ENCODE results near the gene TPCN1. TPM values are rescaled to one million over a fixed set of nuclear protein-coding genes. Genes with fewer than 3 reads are reported as not detected.

The TPCN1 gene
- total RNA-seq, 1 donor from 2014 or later = 27.9 TPM

GRCh38 chr12:113238309-113238708 is 17.0 kb downstream of the TPCN1 start:
- no peaks in the 10 kb centered on the region for H3K9me3 ChIP-seq (ENCODE audit: insufficient read depth, low read depth, low read length)
- FAIRE-seq (no peak), DNase-seq (ENCODE audit: low read depth) (no peak)
- H3K27ac Mint-ChIP-seq (ENCODE audit: unreplicated experiment) = no peak overlapping the region
- H3K36me3 ChIP-seq (ENCODE audit: insufficient read depth, low read length) = no peaks in the 10 kb centered on the region
- H3K9ac ChIP-seq (ENCODE audit: low read length) = no peak overlapping the region
- H3K27me3 ChIP-seq (ENCODE audit: insufficient read depth, low read length) = no peaks in the 10 kb centered on the region
- H3K79me2 ChIP-seq (ENCODE audit: insufficient read depth, low read length) = no peaks in the 10 kb centered on the region
- peaks cover 25% of the 10 kb centered on the region for H3K36me3 Mint-ChIP-seq (ENCODE audit: low read depth, unreplicated experiment)
- no peak overlapping the region for H3K4me3 ChIP-seq (ENCODE audit: insufficient read depth, low read depth, low read length)
- no peak overlapping the region for H3K4me3 Mint-ChIP-seq (ENCODE audit: unreplicated experiment)
- no peak overlapping the region for H3K4me2 ChIP-seq (ENCODE audit: low read length)
- H4K20me1 ChIP-seq (ENCODE audit: insufficient read depth, low read length) = no peaks in the 10 kb centered on the region
- H3K27ac ChIP-seq (ENCODE audit: low read depth, low read length) = no peak overlapping the region
- H3K27me3 Mint-ChIP-seq (ENCODE audit: low read depth, unreplicated experiment) = no peaks in the 10 kb centered on the region
- no peak overlapping the region for H2AFZ ChIP-seq (ENCODE audit: low read depth, low read length)
- peaks cover 13% of the 10 kb centered on the region for H3K4me1 Mint-ChIP-seq (ENCODE audit: low read depth, unreplicated experiment)
- TF ChIP-seq CTCF (IDR thresholded peaks at IDR 0.05; ENCODE audit: insufficient read depth, low read depth, low read length) (no peak), EZH2 (IDR thresholded peaks at IDR 0.05; ENCODE audit: insufficient read depth, low read length) (no peak)
- no peaks in the 10 kb centered on the region for H3K9me3 Mint-ChIP-seq (ENCODE audit: unreplicated experiment)
- peaks cover 29% of the 10 kb centered on the region for H3K4me1 ChIP-seq (ENCODE audit: insufficient read depth, low read length)

DNA sequence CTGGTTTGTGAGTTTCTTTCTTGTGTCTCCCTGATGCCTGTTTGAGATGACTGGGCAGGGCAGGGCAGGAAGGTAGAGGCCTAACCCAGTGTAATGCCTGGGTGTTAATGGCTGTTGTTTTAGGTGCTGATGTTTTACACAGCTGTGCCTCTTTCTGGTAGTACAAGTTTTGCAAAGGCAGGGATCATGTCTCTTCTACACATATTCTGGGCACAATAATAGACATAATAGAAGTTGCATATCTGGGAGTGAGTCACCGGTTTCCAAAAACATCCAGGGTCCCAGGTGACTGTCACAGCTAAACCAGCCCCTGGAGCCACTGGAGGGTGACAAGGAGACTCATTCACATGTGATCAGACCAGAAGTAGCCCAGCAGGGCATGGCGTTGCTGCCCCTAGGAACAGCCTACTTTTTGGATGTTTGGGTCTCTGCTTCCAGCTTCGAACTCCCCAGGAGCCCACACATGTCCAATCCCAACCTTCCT is 18.1 kb downstream of the TPCN1 start:
- Histone ChIP-seq H3K36me3 (ENCODE audit: insufficient read depth, low read length) (no peaks in the 10 kb centered on the region), H4K20me1 (ENCODE audit: insufficient read depth, low read length) (no peaks in the 10 kb centered on the region), H3K9me3 (ENCODE audit: insufficient read depth, low read depth, low read length) (no peaks in the 10 kb centered on the region), H3K4me3 (ENCODE audit: insufficient read depth, low read depth, low read length) (no peak overlapping the region), H3K9ac (ENCODE audit: low read length) (no peak overlapping the region), H2AFZ (ENCODE audit: low read depth, low read length) (no peak overlapping the region), H3K79me2 (ENCODE audit: insufficient read depth, low read length) (no peaks in the 10 kb centered on the region), H3K4me1 (ENCODE audit: insufficient read depth, low read length) (peaks cover 31% of the 10 kb centered on the region), H3K27ac (ENCODE audit: low read depth, low read length) (no peak overlapping the region), H3K4me2 (ENCODE audit: low read length) (no peak overlapping the region), H3K27me3 (ENCODE audit: insufficient read depth, low read length) (no peaks in the 10 kb centered on the region)
- DNase-seq (ENCODE audit: low read depth) (no peak), FAIRE-seq (no peak)
- H3K4me3 Mint-ChIP-seq (ENCODE audit: unreplicated experiment) = no peak overlapping the region
- TF ChIP-seq EZH2 (IDR thresholded peaks at IDR 0.05; ENCODE audit: insufficient read depth, low read length) (no peak), CTCF (IDR thresholded peaks at IDR 0.05; ENCODE audit: insufficient read depth, low read depth, low read length) (no peak)
- H3K27ac Mint-ChIP-seq (ENCODE audit: unreplicated experiment) = no peak overlapping the region
- no peaks in the 10 kb centered on the region for H3K9me3 Mint-ChIP-seq (ENCODE audit: unreplicated experiment)
- H3K27me3 Mint-ChIP-seq (ENCODE audit: low read depth, unreplicated experiment) = no peaks in the 10 kb centered on the region
- peaks cover 13% of the 10 kb centered on the region for H3K4me1 Mint-ChIP-seq (ENCODE audit: low read depth, unreplicated experiment)
- H3K36me3 Mint-ChIP-seq (ENCODE audit: low read depth, unreplicated experiment) = peaks cover 17% of the 10 kb centered on the region

- no peak overlapping the region for H3K4me3 Mint-ChIP-seq (ENCODE audit: unreplicated experiment)
- Histone ChIP-seq H3K79me2 (ENCODE audit: insufficient read depth, low read length) (peaks cover 3% of the 10 kb centered on the region), H3K4me1 (ENCODE audit: insufficient read depth, low read length) (peaks cover 31% of the 10 kb centered on the region), H3K27me3 (ENCODE audit: insufficient read depth, low read length) (no peaks in the 10 kb centered on the region), H2AFZ (ENCODE audit: low read depth, low read length) (no peak overlapping the region), H3K9ac (ENCODE audit: low read length) (no peak overlapping the region), H3K4me2 (ENCODE audit: low read length) (no peak overlapping the region), H4K20me1 (ENCODE audit: insufficient read depth, low read length) (no peaks in the 10 kb centered on the region), H3K36me3 (ENCODE audit: insufficient read depth, low read length) (no peaks in the 10 kb centered on the region), H3K27ac (ENCODE audit: low read depth, low read length) (no peak overlapping the region), H3K4me3 (ENCODE audit: insufficient read depth, low read depth, low read length) (no peak overlapping the region), H3K9me3 (ENCODE audit: insufficient read depth, low read depth, low read length) (no peaks in the 10 kb centered on the region)
- DNase-seq (ENCODE audit: low read depth) = no peak
- H3K27me3 Mint-ChIP-seq (ENCODE audit: low read depth, unreplicated experiment) = no peaks in the 10 kb centered on the region
- H3K4me1 Mint-ChIP-seq (ENCODE audit: low read depth, unreplicated experiment) = peaks cover 12% of the 10 kb centered on the region
- H3K27ac Mint-ChIP-seq (ENCODE audit: unreplicated experiment) = no peak overlapping the region
- H3K36me3 Mint-ChIP-seq (ENCODE audit: low read depth, unreplicated experiment) = peaks cover 17% of the 10 kb centered on the region
- TF ChIP-seq CTCF (IDR thresholded peaks at IDR 0.05; ENCODE audit: insufficient read depth, low read depth, low read length) (no peak), EZH2 (IDR thresholded peaks at IDR 0.05; ENCODE audit: insufficient read depth, low read length) (no peak)
- no peaks in the 10 kb centered on the region for H3K9me3 Mint-ChIP-seq (ENCODE audit: unreplicated experiment)
- FAIRE-seq = no peak
These were observed 18.6 kb downstream of the TPCN1 start for GRCh38 chr12:113239811-113240331.
